HEK293 (cell line): ENCODE measurements around the gene DRAP1.

Experiments
- CTCF ChIP-seq: fragments of 450-650 bp; formaldehyde crosslinking; IDR thresholded peaks from 2 replicates; pipeline ENCODE4 v1.5.1; 2016; ENCODE audit warnings: missing biosample characterization, missing genetic modification characterization
- REST ChIP-seq: fragments of 450-650 bp; formaldehyde crosslinking; IDR thresholded peaks from 2 replicates; pipeline ENCODE4 v1.5.1; 2016; ENCODE audit warnings: missing biosample characterization, missing genetic modification characterization
- ZNF398 ChIP-seq: fragments of 450-650 bp; formaldehyde crosslinking; IDR thresholded peaks from 2 replicates; pipeline ENCODE4 v1.5.1; 2017; ENCODE audit warnings: missing biosample characterization, missing genetic modification characterization
- ZNF488 ChIP-seq: fragments of 450-650 bp; formaldehyde crosslinking; IDR thresholded peaks from 2 replicates; pipeline ENCODE4 v1.5.1; 2016; ENCODE audit warnings: missing biosample characterization, missing genetic modification characterization
- ZNF560 ChIP-seq: fragments of 450-650 bp; formaldehyde crosslinking; IDR thresholded peaks from 2 replicates; pipeline ENCODE4 v1.5.1; 2017; ENCODE audit warnings: missing biosample characterization, missing genetic modification characterization, borderline replicate concordance
- ZSCAN30 ChIP-seq: fragments of 450-650 bp; IDR thresholded peaks from 2 replicates; pipeline ENCODE4 v1.5.1; 2018; ENCODE audit warnings: missing biosample characterization, mild to moderate bottlenecking, missing genetic modification characterization, moderate library complexity
- TF ChIP-seq, protein P1 (sequence below): fragments of 450-650 bp; formaldehyde crosslinking; IDR thresholded peaks from 2 replicates; pipeline ENCODE4 v1.5.1; 2016; ENCODE audit warnings: missing biosample characterization, missing genetic modification characterization

GRCh38 chr11:65919141-65919572 lies at the start of gene DRAP1:
- TF ChIP-seq CTCF, result no peak
- no peak for TF ChIP-seq ZNF398
- TF ChIP-seq, protein P1, sequence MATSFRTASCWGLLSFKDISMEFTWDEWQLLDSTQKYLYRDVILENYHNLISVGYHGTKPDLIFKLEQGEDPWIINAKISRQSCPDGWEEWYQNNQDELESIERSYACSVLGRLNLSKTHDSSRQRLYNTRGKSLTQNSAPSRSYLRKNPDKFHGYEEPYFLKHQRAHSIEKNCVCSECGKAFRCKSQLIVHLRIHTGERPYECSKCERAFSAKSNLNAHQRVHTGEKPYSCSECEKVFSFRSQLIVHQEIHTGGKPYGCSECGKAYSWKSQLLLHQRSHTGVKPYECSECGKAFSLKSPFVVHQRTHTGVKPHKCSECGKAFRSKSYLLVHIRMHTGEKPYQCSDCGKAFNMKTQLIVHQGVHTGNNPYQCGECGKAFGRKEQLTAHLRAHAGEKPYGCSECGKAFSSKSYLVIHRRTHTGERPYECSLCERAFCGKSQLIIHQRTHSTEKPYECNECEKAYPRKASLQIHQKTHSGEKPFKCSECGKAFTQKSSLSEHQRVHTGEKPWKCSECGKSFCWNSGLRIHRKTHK (tag by site-specific recombination), result no peak
- TF ChIP-seq REST, result no peak
- TF ChIP-seq ZNF488 (tag by site-specific recombination), result 0 out of 2 replicates have a peak, but pooled peaks have one; percentile 35
- peak; percentile 90 for TF ChIP-seq ZSCAN30
- TF ChIP-seq ZNF560, result no peak
